Measurements from ENCODE around the gene PASD1.

The PASD1 gene

DNA sequence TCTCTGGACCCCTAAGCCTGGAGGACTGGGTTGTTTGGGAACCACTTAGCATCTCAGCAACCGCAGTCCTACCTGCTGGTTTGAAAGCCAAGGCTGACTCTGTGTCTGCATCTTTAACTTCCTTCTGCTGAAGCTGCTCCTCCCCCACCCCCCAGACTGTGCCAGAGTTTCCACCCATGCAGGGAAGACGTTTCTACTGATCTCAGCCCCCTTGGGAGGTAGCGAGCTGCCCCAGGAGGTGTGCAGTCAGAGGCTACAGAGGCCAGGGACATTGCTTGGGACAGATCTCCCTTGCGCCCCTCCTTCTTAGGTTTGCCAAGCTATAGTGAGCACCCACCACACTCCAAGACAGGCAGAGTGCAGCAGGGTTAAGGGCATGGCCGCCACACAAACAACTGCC lies 147.7 kb downstream of the PASD1 start:
- CTCF ChIA-PET = interaction anchor here (0.6 to 0.7 kb wide), 2 partner anchors 225 to 627 kb away, joined by 3 read pairs; no protein-coding TSS in a partner anchor
- POLR2A ChIA-PET = no interaction called here
- TF ChIP-seq GLIS1 (tag by site-specific recombination; IDR thresholded peaks at IDR 0.05) = 0 out of 2 replicates have a peak, but pooled peaks have one; percentile 25
- TF ChIP-seq ZNF549 (tag by site-specific recombination; IDR thresholded peaks at IDR 0.05) = no peak
- H3K27ac ChIP-seq (ENCODE audit: extremely low read depth, low read depth, low read length) = no peak overlapping the region
- no peaks in the 10 kb centered on the region for H3K4me1 ChIP-seq (ENCODE audit: control insufficient read depth, insufficient read depth, low read length)
- H3K36me3 ChIP-seq (ENCODE audit: control insufficient read depth in 2 of 2, insufficient read depth in 1 of 2, low read length in 2 of 2) = no peaks in the 10 kb centered on the region
- H3K9me3 ChIP-seq (ENCODE audit: control insufficient read depth, insufficient read depth, low read depth, low read length) = no peaks in the 10 kb centered on the region
- no peak overlapping the region for H3K4me3 ChIP-seq (ENCODE audit: low read depth, low read length)

GRCh38 chrX:151711787-151712186 lies 148.3 kb downstream of the PASD1 start:
- TF ChIP-seq SETDB1 (IDR thresholded peaks at IDR 0.05; ENCODE audit: insufficient read length, low read length) = no peak
- no peak for TF ChIP-seq KLF1 (tag by site-specific recombination; IDR thresholded peaks at IDR 0.05)
- TF ChIP-seq ZBTB8A (tag by site-specific recombination; IDR thresholded peaks at IDR 0.05) = no peak
- TF ChIP-seq ZNF521 (tag by site-specific recombination; IDR thresholded peaks at IDR 0.05) = no peak
- no peak for TF ChIP-seq ZNF610 (tag by site-specific recombination; IDR thresholded peaks at IDR 0.05; ENCODE audit: borderline replicate concordance)
- TF ChIP-seq, protein P1, sequence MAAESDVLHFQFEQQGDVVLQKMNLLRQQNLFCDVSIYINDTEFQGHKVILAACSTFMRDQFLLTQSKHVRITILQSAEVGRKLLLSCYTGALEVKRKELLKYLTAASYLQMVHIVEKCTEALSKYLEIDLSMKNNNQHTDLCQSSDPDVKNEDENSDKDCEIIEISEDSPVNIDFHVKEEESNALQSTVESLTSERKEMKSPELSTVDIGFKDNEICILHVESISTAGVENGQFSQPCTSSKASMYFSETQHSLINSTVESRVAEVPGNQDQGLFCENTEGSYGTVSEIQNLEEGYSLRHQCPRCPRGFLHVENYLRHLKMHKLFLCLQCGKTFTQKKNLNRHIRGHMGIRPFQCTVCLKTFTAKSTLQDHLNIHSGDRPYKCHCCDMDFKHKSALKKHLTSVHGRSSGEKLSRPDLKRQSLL (tag by site-specific recombination; IDR thresholded peaks at IDR 0.05) = no peak
- TF ChIP-seq ZNF561 (tag by site-specific recombination; IDR thresholded peaks at IDR 0.05; ENCODE audit: borderline replicate concordance) = no peak
- TF ChIP-seq KLF10 (tag by site-specific recombination; IDR thresholded peaks at IDR 0.05) = no peak
- TF ChIP-seq GLIS2 (tag by site-specific recombination; IDR thresholded peaks at IDR 0.05) = no peak
- no peak for TF ChIP-seq ZNF629 (tag by site-specific recombination; IDR thresholded peaks at IDR 0.05)
- TF ChIP-seq ZNF239 (tag by site-specific recombination; IDR thresholded peaks at IDR 0.05) = no peak
- no peak for TF ChIP-seq KLF9 (tag by site-specific recombination; IDR thresholded peaks at IDR 0.05; ENCODE audit: low read depth)
- TF ChIP-seq ZNF48 (tag by site-specific recombination; IDR thresholded peaks at IDR 0.05) = no peak
- TF ChIP-seq ZNF433 (tag by site-specific recombination; IDR thresholded peaks at IDR 0.05; ENCODE audit: low read depth) = no peak
- TF ChIP-seq ZNF488 (tag by site-specific recombination; IDR thresholded peaks at IDR 0.05) = no peak
- no peak for TF ChIP-seq ZNF394 (tag by site-specific recombination; IDR thresholded peaks at IDR 0.05; ENCODE audit: borderline replicate concordance)
- TF ChIP-seq SP2 (tag by site-specific recombination; IDR thresholded peaks at IDR 0.05) = no peak
- TF ChIP-seq ZNF670 (tag by site-specific recombination; IDR thresholded peaks at IDR 0.05; ENCODE audit: low read depth) = no peak
- no peak for TF ChIP-seq SCRT2 (tag by site-specific recombination; IDR thresholded peaks at IDR 0.05)
- Histone ChIP-seq H3K36me3 (ENCODE audit: control insufficient read depth in 2 of 2, insufficient read depth in 1 of 2, low read length in 2 of 2) (no peaks in the 10 kb centered on the region), H3K9me3 (ENCODE audit: control insufficient read depth, insufficient read depth, low read depth, low read length) (no peaks in the 10 kb centered on the region), H3K4me3 (ENCODE audit: low read depth, low read length) (no peak overlapping the region), H3K27ac (ENCODE audit: extremely low read depth, low read depth, low read length) (no peak overlapping the region), H3K4me1 (ENCODE audit: control insufficient read depth, insufficient read depth, low read length) (no peaks in the 10 kb centered on the region)
- CTCF ChIA-PET = interaction anchor here (0.6 to 1.2 kb wide), 5 partner anchors 15 to 921 kb away, joined by 3 to 6 read pairs (median 3); no protein-coding TSS in a partner anchor
- POLR2A ChIA-PET = no interaction called here

DNA sequence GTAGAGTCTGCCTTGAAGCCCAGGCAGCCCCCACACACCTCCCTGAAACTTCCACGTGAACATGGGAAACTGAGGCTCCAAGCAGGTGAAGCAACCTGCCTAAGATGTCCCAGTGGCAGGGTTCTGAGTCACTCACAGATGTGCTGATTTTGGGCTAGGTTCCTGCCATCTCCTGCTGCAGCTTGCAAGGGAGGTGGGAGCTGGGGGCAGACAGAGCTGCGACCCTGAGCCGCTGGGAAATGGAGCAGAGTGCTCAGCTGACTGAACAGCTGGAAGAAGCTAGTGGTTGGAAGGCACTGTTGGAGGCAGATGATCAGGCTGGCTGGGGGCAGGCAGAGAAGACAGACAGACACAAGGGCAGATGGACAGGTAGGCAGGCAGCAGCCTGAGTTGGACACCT lies 148.8 kb downstream of the PASD1 start:
- ChIA-PET CTCF (interaction anchor here (0.6 to 1.2 kb wide), 6 partner anchors 15 to 923 kb away, joined by 3 to 6 read pairs (median 4); no protein-coding TSS in a partner anchor), POLR2A (no interaction called here)
- Histone ChIP-seq H3K36me3 (ENCODE audit: control insufficient read depth in 2 of 2, insufficient read depth in 1 of 2, low read length in 2 of 2) (no peaks in the 10 kb centered on the region), H3K4me3 (ENCODE audit: low read depth, low read length) (no peak overlapping the region), H3K9me3 (ENCODE audit: control insufficient read depth, insufficient read depth, low read depth, low read length) (no peaks in the 10 kb centered on the region), H3K4me1 (ENCODE audit: control insufficient read depth, insufficient read depth, low read length) (no peaks in the 10 kb centered on the region), H3K27ac (ENCODE audit: extremely low read depth, low read depth, low read length) (no peak overlapping the region)
- TF ChIP-seq ZBTB21 (tag by site-specific recombination; IDR thresholded peaks at IDR 0.05) (no peak), SP3 (tag by site-specific recombination; IDR thresholded peaks at IDR 0.05) (no peak), ZNF654 (tag by site-specific recombination; IDR thresholded peaks at IDR 0.05; ENCODE audit: low read depth) (no peak), ZNF211 (tag by site-specific recombination; IDR thresholded peaks at IDR 0.05; ENCODE audit: low read depth) (no peak), ZNF214 (tag by site-specific recombination; IDR thresholded peaks at IDR 0.05; ENCODE audit: borderline replicate concordance) (no peak)

All from HEK293 (cell line).